Measurements from ENCODE around the gene STARD3NL.

GRCh38 chr7:38179776-38180226 lies 1.8 kb downstream of the STARD3NL start:
- no peak for TF ChIP-seq EZH2 (IDR thresholded peaks at IDR 0.05)
- TF ChIP-seq POLR2AphosphoS5 (IDR thresholded peaks at IDR 0.05; ENCODE audit: borderline replicate concordance, low read depth, low read length): no peak
